ENCODE data around the gene NECTIN1.

Gene NECTIN1

GRCh38 chr11:119763071-119763728 is 34.2 kb upstream of the NECTIN1 start:
- no peak for TF ChIP-seq CTCF (IDR thresholded peaks at IDR 0.05; ENCODE audit: insufficient read depth, low read depth, low read length, missing control alignments)
- no peak for DNase-seq (ENCODE audit: low read depth)
- H3K4me3 ChIP-seq (ENCODE audit: low read depth, low read length) = no peak overlapping the region

- no peak overlapping the region for H3K4me3 ChIP-seq (ENCODE audit: low read depth, low read length)
- DNase-seq (ENCODE audit: low read depth) = no peak
- no peak for TF ChIP-seq CTCF (IDR thresholded peaks at IDR 0.05; ENCODE audit: insufficient read depth, low read depth, low read length, missing control alignments)
These were observed 30.9 kb upstream of the NECTIN1 start for GRCh38 chr11:119759747-119760412.

GRCh38 chr11:119759324-119759723 is 30.3 kb upstream of the NECTIN1 start:
- peak; percentile 13 for DNase-seq (ENCODE audit: low read depth)
- H3K4me3 ChIP-seq (ENCODE audit: low read depth, low read length) = no peak overlapping the region
- TF ChIP-seq CTCF (IDR thresholded peaks at IDR 0.05; ENCODE audit: insufficient read depth, low read depth, low read length, missing control alignments) = no peak

GRCh38 chr11:119758291-119758690 is 29.3 kb upstream of the NECTIN1 start:
- H3K4me3 ChIP-seq (ENCODE audit: low read depth, low read length) = no peak overlapping the region
- no peak for DNase-seq (ENCODE audit: low read depth)
- no peak for TF ChIP-seq CTCF (IDR thresholded peaks at IDR 0.05; ENCODE audit: insufficient read depth, low read depth, low read length, missing control alignments)

- H3K4me3 ChIP-seq (ENCODE audit: low read depth, low read length) = no peak overlapping the region
- no peak for TF ChIP-seq CTCF (IDR thresholded peaks at IDR 0.05; ENCODE audit: insufficient read depth, low read depth, low read length, missing control alignments)
- DNase-seq (ENCODE audit: low read depth) = no peak
These were observed 28.4 kb upstream of the NECTIN1 start for GRCh38 chr11:119757378-119757777.

- H3K4me3 ChIP-seq (ENCODE audit: low read depth, low read length) = no peak overlapping the region
- no peak for TF ChIP-seq CTCF (IDR thresholded peaks at IDR 0.05; ENCODE audit: insufficient read depth, low read depth, low read length, missing control alignments)
- no peak for DNase-seq (ENCODE audit: low read depth)
These were observed 27.3 kb upstream of the NECTIN1 start for GRCh38 chr11:119756169-119756865.

Data from GM12865 (cell line).